B cell (primary cell): ENCODE data around the gene TTF1.
"Not testable (repeated sequence)": the region's sequence is repeated elsewhere in the genome, so short reads cannot be mapped to it uniquely, and the experiment has no call there.

ENCODE experiments used
- EZH2 ChIP-seq: IDR thresholded peaks from 2 replicates; pipeline ENCODE4 v1.6.1; 2012; ENCODE audit warnings: borderline replicate concordance, low read depth, mild to moderate bottlenecking, moderate library complexity, low read length; ENCODE audit not compliant: insufficient read depth, poor library complexity, severe bottlenecking
- TF ChIP-seq, protein P1 (sequence below): fragments of 200-600 bp; IDR thresholded peaks from one replicate; pipeline ENCODE4 v1.8.0; 2022; ENCODE audit warnings: antibody characterized with exemption, mild to moderate bottlenecking

DNA sequence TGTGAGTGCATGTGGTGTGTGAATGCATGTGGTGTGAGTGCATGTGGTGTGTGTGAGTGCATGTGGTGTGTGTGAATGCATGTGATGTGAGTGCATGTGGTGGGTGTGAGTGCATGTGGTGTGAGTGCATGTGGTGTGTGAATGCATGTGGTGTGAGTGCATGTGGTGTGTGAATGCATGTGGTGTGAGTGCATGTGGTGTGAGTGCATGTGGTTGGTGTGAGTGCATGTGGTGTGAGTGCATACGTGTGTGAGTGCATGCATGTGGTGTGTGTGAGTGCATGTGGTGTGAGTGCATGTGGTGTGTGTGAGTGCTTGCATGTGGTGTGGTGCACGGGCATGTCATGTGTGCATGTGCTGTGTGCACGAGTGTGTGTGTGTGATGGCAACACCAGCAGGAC lies 28.2 kb downstream of the TTF1 start:
- TF ChIP-seq, protein P1, sequence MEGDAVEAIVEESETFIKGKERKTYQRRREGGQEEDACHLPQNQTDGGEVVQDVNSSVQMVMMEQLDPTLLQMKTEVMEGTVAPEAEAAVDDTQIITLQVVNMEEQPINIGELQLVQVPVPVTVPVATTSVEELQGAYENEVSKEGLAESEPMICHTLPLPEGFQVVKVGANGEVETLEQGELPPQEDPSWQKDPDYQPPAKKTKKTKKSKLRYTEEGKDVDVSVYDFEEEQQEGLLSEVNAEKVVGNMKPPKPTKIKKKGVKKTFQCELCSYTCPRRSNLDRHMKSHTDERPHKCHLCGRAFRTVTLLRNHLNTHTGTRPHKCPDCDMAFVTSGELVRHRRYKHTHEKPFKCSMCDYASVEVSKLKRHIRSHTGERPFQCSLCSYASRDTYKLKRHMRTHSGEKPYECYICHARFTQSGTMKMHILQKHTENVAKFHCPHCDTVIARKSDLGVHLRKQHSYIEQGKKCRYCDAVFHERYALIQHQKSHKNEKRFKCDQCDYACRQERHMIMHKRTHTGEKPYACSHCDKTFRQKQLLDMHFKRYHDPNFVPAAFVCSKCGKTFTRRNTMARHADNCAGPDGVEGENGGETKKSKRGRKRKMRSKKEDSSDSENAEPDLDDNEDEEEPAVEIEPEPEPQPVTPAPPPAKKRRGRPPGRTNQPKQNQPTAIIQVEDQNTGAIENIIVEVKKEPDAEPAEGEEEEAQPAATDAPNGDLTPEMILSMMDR: not testable (repeated sequence)
- TF ChIP-seq EZH2: not testable (repeated sequence)
